Stimulated activated CD4-positive, alpha-beta T cell treated with anti-CD3 and anti-CD28 coated beads, Interleukin-12 subunit alpha, Interleukin-12 subunit beta, amount 100 ng/mL, for 24 hours (primary cell): ENCODE data around the gene SYNJ1.
"Not testable (repeated sequence)": the region's sequence is repeated elsewhere in the genome, so short reads cannot be mapped to it uniquely, and the experiment has no call there.

Experiments used
- DNase-seq, 2 experiments: peaks; one replicate each; pipeline ENCODE4 v3.0.0-alpha.2; 2020; ENCODE audit warnings: low read depth in 2 of 2

SYNJ1 gene

DNA sequence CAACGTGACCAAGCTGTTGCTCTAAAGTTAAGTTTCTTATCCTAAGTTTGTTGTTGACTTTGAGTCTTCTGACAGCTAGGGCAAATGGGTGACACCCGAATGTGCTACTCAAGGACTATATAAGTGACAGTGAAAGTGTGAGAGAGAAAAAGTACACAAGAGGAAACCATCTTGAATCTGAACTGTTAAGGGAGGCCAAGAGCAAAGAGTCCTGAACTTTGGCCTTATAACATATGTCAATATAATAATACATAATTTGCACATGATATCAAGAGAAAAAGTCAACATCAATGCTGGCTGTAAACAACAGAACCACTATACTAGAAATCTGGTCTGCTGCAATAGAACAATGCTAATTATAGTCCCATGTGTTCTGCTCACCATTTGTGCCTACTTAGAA is 29.5 kb downstream of the SYNJ1 start:
- DNase-seq: no peak

DNA sequence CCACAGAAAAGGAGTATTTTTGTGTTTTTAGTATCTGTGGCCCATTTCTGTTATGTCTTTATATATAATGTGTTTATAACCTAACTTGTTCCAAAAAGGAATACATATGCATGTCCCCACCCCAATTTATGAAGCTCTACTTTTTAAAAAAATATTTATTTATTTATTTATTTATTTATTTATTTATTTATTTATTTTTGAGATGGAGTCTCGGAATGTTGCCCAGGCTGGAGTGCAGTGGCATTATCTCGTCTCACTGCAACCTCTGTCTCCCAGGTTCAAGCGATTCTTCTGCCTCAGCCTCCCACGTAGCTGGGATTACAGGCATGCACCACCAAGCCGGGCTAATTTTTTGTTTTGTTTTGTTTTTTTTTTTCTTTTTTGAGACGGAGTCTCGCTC is 32.3 kb downstream of the SYNJ1 start:
- DNase-seq: not testable (repeated sequence)

DNA sequence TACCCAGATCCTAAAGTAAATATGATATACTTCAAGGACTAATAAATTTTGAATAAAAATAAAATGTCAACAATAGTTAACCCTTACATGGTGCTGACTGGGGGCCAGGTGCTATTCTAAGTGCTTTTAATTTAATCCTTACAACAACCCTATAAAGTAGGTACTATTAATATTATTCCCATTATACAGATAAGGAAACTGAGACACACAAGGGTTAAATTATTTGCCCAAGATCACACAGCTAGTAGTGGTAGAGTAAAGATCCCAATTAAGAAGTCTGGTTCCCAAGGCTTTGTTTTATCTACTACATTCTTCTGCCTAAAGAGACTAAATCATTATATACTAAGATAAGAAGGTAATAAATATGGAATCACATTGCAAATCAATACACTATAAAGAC is 34.2 kb downstream of the SYNJ1 start:
- no peak for DNase-seq

DNA sequence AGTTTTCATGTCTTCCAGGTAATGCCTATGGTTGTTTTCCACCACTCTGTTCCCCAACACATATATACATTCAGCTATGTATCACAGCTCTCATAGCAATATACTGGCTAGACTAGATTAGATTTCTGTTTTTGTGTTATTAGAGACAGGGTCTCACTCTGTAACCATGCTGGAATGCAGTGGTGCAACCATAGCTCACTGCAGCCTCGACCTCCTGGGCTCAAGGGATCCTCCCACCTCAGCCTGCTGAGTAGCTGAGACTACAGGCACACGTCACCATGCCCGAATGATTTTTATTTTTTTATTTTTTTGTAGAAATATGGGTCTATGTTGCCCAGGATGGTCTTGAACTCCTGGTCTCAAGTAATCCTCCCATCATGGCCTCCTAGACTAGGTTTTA is 37.7 kb downstream of the SYNJ1 start:
- no peak for DNase-seq

DNA sequence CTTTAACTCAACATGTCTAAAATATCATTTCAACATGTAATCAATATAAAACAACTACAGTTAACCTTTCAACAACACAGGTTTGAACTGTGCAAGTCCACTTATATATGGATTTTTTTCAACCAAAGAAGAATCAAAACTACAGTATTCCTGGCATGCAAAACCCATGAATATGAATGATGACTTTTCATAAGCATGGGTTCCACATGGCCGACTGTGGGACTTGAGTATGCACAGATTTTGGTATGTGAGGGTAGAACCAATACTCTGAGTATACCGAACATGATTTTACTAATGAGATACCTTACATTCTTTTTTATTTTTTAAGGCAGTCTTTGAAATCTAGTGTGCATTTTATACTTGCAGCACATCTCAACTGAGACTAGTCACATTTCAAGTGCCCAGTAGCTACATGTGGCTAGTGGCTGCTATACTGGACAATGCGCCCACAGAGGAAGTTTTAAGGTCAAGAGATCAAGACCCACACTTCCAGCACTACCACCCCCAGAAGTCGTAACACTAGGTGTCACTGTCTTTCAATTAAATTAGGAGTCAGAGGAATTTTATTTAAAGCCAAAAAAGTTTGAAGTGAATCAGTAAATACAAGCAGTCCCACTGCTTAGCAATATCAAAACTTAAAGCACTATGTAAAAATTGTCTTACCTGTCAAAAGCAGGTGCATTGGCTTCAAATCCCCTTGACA is 40.0 kb downstream of the SYNJ1 start:
- DNase-seq: no peak

DNA sequence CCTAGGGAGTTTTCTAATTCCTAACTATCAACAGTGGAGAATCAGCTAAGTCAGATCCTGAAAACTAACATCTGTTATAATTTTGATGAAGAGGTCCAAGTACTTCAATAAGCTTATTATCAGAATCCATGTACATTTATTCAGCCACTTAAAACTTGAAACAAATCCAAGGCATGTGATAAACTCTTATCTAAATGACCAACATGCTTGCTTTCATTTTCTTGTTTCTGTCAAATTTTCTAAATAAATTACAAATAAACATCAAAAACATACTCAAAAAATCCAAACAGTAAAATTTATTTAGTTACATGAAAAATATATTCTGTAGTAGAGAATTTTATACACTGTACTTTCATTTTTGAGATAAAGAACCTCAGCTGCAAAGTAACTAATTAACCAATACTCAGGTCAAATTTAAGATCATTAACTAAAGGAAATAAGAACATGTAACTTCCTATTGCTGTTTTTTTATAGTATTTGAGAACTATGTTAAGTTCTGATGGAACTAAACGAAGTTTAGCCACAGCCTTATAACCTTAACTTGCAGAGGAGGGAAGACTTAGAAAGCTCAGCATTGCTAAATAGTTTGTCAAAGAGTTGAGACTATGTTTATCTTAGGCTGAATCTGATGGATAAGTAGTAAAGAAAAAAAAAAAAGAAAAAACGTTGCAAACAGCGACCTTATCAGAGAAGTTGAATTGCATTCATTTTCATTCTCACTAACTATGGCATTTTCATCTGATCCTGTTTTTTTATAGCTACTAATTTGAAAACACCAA is 44.9 kb downstream of the SYNJ1 start:
- no peak for DNase-seq

DNA sequence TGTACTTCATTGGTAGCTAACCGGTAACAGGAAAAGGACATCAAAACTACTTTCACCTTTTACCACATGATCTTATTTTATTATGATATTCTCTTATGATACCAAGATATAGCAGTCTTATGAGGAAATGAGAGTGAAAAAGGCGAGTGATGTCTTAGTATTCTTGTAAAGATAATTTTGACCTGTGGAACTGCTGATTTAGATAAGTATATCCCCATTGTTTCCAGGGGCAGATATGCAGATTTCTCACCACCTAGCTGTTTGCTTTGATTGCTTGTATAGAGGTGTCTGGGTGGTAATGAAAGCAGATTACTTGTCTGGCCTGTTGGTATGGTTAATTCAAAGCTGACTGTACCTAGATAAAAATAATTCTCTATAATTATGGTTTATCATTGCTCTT is 53.1 kb downstream of the SYNJ1 start:
- no peak for DNase-seq

DNA sequence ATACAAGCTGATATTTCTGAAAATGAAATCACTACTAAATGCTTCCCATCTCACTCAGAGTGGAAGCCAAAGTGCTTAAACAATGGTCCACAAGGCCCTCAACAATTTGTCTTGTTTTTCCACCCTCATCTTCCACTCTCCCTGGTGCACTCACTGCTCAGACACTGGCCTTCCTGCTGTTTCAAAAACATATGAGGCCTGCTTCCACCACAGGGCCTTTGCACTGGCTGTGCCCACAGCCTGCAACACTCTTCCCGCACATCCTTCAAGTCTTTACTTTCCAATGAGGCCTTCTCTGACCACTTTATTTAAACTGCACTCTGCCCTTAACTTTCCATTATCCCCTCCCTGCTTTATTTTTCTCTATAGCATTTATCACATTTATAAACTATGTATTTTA is 53.8 kb downstream of the SYNJ1 start:
- DNase-seq: no peak

DNA sequence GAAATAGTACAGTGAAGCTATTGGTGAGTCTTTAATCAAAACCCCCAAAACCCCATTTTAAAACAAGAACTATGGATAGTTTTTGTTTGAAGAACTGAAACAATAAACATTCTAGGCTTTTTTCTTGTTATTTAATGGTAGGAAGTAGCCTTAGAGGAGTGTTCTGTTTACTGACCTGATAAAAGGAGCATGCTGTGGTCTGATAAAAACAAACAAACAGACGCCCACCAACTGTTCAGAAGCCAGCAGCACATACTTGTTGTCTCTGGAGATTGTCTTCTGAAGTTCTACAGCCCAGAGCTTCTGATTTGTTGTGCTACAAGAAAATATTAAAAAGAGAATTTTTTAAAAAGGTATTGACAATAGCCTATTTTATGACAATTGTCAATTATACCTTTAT is 61.6 kb downstream of the SYNJ1 start:
- no peak for DNase-seq

DNA sequence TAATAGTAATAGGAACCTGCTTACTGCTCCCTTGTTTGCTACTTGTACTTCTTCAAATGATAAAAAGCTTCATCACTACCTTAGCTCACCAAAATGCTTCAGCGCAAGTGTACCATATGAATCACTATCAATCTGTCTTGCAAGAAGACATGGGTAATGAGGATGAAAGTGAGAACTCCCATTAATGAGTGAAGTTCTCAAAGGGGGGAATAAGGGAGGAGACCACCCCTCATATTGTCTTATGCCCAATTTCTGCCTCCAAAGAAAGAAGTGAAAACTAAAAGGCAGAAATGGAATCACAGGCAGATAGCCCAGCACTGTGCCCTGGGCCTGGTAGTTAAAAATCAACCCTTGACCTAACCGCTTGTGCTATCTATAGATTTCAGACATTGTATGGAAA is 63.7 kb downstream of the SYNJ1 start:
- DNase-seq: not testable (repeated sequence)

DNA sequence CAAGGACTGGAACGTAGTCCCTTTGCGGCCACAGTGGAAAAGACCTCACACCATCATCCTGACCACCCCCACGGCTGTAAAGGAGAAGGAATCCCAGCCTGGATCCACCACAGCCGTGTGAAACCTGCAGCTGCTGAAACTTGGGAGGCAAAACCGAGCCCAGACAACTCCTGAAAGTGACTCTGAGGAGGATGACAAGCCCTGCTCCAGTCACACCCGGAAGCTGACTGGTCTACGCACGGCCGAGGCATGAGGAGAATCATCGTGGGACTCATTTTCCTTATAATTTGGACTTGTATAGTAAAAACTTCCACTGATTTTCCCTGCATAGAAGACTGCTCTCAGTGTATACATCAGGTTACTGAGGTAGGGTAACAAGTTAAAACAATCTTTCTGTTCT is 65.8 kb downstream of the SYNJ1 start:
- DNase-seq: not testable (repeated sequence)

DNA sequence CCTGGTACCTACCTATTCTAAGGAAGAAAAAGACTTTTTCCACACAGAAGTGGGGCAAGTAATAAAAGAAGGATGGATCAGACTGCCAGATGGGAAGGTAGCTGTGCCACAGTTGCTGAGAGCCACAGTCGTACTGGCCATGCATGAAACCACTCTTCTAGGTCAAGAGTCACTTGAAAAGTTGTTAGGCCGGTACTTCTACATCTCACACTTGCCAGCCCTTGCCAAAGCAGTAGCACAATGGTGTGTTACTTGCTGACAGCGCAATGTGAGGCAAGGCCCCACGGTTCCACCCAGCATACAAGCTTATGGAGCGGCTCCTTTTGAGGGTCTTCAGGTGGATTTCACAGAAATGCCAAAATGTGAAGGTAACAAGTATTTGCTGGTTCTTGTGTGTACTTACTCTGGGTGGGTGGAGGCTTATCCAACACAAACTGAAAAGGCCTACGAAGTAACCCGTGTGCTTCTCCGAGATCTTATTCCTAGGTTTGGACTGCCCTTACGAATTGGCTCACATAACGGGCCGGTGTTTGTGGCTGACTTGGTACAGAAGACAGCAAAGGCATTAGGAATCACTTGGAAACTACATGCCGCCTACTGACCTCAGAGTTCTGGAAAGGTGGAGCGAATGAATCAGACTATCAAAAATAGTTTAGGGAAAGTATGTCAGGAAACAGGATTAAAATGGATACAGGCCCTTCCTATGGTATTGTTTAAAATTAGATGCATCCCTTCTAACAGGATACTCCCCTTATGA is 66.6 kb downstream of the SYNJ1 start:
- not testable (repeated sequence) for DNase-seq

DNA sequence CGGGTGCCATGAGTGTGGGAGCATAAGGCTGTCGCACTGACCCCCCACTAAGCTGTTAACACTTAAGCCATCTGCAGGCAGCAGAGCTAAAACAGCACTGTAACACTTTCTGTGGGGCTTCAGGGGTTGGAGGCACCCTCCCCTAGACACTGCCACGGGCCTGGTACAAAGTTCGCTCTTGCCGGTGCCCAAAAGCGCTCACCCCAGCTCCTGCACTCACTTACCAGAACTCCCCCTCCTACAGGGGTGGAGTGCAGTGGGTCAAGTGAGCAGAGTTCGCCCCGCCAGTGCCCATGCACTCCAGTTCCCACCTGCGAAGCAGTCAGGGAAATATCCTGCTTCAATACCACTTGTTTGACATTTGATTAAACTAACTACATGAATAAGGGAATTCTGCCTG is 69.3 kb downstream of the SYNJ1 start:
- DNase-seq: no peak

DNA sequence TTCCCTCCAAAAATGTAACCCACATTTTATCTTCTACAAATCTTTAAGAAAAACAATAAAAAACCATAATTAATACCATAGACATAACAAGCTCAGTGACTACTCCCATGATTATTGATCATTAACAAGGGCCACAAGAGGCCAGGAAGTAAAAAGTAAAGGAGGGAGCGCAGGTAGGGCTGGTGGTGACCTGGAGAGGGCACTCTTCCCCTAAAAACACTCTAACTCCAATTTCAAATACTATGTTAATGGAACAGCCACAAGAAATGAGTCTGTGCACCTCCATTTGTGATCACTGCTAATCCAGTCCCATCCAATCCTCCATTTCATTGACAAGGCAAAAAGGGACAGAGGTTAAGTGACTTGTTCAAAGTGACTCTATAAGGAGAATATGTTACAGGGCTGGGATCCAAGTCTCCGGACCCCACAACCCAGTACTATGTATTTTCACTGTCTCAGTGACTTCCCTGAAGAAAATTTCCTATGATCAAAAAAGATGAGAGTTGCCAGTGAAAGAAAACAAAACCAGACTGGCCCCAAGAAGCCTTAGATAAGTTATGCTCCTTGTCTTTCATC is 74.4 kb downstream of the SYNJ1 start:
- peak in 1 of 2 experiments; percentile 3 for DNase-seq

DNA sequence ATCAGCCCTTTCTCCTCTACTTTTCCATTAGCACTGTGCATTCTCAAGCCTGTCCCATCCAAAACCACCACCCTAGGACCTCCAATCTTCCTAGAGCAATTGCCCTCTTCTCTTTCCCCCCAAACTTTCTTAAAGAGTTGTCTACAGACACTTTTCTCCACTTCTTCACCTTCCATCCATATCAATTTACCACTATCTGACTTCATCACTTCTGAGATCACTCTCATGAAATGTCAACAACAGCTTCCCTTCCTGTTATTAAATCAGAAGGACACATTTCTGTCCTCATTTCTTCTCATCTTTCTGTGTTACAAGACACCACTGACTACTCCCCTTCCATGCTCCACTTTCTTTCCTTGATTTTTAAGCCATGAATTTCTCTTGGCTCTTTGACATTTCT is 79.6 kb downstream of the SYNJ1 start:
- DNase-seq: no peak

DNA sequence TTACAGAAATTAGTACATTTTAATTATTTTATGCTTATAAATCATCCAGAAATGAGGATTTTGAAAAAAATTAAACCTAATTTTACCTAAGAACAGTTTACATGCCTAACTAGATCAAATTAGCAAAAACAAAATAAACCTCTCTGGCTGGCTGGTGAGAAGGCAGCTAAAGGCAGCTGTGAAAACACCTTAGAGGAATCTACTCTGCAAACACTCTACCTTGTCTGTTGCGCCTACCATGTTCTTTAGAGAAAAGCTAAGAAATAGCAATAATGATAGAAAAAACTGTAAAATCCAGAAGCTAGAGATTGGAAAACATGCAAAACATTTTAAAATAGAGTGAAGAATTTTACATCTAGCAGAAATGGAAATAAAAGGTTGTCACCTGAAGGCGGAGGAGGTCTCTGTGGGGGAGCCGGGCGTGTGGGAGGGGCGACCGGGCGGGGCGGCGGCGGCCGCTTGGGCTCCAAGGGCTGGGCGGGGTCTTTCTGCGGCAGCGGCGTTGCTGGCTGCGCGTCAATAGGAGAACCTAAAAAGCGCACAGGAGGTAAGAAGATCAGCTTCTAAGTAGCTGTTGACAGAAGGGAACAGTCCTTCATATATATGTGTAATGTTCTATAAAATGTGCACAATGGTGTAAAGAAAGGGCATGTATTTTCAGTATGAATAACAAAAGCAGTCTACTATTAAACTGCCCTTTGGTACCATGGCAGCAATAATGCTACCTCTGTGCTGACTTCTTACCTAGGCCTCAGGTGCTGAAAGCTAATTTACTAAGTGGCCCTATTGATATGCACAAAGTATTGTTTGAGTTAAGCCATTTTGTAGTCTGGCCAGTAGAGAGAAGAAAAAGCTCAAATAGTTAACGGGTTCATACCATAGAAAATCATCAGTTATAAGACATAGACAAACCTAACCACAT is 82.3 kb downstream of the SYNJ1 start:
- no peak for DNase-seq

DNA sequence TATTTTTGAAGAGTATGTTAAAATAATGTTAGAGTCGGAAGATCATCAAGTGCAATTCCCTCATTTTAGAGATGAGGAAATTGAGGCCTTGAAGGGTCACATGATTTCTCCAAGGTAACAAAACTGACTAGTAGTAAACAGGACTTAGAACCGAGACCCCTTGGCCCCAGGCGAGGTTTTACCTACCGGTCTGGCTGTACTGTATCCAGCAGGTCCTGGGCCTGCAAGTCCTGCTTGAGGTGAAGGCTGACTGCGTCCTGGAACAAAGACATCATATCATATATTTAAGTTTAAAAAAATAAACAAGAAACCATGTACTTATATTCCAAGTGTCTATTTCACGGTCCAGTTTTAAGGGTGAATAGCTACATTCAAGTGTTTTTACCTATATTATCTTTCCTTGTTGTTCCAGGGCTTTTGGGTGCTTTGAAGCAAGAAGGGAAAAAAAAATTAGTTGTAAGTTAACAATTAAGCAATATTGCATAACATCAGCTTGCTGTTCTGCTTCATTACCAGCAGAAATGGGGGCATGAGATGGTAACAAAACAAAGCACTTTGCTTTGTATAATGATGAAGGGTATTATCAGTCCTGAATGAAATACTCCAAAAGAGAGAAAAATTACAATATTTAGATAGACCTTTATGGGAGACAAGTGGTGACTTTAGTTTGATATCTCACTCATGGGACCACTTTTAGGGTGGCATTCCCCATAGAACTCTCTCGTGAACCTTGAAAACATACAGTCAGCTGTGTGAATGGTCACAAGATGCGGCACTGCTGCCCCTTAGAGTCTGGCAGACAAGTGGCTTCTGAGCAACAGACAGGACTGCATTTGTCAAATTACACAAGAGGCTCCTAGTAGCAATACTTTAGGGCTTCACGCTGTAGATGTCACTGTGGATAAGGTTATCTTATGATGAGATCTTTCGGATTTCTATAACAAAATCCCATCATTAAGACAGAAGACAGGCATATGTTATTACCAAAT is 85.8 kb downstream of the SYNJ1 start:
- DNase-seq: no peak

DNA sequence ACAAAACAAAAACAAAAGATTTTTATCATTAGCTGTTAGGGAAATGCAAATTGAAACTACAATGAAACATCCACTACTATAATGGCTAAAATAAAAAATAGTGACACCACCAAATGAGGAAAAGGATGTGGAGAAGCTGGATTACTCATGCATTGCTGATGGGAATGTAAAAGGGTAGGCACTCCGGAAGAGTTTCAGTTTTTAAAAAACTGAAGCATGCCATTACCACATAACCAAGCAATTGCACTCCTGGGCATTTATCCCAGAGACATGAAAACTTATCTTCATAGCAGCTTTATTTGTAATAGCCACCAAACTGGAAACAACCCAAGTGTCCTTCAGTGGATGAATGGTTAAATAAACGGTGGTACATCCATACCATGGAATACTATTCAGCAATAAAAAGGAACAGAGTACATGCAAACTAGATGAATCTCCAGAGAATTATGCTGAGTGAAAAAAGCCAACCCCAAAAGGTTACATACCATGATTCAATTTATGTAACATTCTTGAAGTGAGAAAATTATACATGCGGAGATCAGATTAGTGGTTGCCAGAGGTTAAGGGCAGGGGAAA is 101.1 kb downstream of the SYNJ1 start:
- no peak for DNase-seq

DNA sequence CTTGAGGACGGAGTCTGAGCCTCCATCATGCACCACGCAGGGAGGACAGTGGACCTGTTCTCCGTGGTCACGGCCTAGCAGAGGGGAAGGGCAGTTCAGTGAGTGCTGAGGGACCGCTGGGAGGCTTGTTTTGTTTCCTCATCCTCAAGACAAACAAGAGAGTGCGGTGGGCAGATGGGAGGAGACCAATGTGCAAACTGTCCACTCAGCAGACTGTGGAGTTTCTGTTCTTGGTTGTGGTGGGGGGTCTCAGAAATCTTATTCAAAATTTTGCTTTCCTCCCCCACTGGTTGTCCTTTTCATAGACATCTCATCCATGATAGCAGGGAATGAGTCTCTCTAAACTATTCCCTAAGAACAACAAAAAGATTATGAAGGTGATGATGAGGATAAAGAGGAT is 109.6 kb downstream of the SYNJ1 start:
- not testable (repeated sequence) for DNase-seq
